HTR-8/SVneo (cell line): ENCODE data around the gene MSRB1.

Experiments used
- DNase-seq: peaks from one replicate; pipeline ENCODE4 v3.0.0; 2011; ENCODE audit warnings: low spot score, mixed read lengths; ENCODE audit not compliant: insufficient read length
- FAIRE-seq: peaks from 2 replicates; lab custom pipeline; 2011; peaks lifted over from hg19 to GRCh38; lab: Jason Lieb, UNC

Gene MSRB1

DNA sequence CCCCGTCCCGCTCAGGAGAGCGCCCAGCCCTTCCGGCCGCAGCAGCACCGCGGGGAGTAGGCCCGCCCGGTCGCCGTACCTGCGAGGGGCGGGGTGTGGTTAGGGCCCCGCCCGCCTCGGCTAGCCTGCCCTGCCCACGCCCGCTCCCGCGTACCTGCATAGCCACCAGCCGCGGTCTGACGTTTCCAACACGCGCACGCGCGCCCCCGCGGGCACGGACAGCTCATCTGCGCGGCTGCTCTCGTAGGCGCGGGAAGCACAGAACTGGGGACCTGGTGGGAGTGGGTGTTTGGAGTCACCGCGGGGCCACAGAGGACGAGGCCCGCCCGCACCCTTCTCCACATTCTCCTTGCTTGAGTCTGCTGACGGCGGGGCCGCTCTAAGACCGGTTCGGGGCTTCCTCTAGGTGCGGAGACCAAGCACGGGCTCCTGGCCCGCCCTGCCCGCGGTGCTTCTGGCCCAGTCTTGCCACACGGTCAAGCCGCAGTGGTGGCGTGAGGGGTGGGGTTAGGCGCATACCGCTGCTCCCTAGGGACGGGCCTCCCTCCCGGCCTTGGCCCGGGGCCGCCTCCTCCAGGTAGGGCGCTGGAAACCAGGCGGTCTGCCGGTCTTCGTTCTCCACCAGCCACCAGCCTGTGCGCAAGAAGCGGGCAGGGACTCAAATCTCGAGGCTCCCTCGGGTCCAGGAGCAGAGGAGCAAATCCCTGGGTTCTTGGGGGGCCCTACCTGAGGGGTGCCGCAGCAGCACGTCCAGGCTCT, 36.5 kb upstream of the MSRB1 start:
- FAIRE-seq (no peak), DNase-seq (no peak)

DNA sequence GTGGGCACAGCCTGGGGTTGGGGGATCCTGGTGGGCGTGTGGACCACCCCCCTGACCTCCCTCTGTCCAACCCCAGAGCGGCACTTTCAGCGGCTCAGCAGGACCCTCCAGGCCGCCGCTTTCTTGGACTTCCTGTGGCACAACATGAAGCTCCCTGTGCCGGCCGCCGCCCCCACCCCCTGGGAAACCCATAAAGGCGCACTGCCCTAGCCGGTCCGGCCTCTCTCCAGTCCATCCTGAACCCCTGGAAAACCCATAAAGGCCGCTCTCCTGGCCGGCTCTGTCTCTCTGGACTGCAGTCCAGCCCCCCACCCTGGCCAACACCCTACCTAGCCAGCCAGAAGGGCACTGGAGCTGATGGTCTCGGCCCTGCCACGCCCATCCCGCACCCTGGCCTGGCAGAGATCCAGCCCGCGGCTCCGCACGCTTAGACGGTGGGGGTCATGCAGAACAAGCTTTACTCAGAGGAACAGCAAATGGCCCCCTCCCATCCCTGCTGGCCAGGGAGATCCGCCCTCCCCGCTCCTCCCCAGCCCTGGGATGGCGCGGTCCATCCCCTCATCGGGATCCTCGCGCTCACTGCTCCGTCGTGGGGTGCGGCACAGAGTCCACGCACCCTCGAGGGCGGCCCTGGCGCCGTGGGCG, 35.6 kb upstream of the MSRB1 start:
- FAIRE-seq = no peak
- no peak for DNase-seq

DNA sequence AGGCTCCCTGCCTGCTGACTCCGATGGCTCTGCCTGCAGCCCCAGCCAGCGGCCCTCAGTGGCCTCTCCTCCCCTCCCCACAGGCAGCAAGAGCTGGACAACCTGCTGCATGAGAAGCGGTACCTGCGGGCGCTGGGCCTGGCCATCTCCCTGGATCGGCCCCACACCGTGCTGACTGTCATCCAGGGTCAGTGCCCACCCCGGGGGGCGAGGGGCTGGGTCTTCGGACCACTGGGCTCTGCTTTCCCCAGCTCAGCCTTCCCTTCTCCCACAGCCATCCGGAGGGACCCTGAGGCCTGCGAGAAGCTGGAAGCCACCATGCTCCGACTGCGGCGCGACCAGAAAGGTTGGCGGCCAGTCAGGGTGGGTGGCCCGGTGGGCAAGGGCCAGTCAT, 34.9 kb upstream of the MSRB1 start:
- DNase-seq (no peak), FAIRE-seq (no peak)

DNA sequence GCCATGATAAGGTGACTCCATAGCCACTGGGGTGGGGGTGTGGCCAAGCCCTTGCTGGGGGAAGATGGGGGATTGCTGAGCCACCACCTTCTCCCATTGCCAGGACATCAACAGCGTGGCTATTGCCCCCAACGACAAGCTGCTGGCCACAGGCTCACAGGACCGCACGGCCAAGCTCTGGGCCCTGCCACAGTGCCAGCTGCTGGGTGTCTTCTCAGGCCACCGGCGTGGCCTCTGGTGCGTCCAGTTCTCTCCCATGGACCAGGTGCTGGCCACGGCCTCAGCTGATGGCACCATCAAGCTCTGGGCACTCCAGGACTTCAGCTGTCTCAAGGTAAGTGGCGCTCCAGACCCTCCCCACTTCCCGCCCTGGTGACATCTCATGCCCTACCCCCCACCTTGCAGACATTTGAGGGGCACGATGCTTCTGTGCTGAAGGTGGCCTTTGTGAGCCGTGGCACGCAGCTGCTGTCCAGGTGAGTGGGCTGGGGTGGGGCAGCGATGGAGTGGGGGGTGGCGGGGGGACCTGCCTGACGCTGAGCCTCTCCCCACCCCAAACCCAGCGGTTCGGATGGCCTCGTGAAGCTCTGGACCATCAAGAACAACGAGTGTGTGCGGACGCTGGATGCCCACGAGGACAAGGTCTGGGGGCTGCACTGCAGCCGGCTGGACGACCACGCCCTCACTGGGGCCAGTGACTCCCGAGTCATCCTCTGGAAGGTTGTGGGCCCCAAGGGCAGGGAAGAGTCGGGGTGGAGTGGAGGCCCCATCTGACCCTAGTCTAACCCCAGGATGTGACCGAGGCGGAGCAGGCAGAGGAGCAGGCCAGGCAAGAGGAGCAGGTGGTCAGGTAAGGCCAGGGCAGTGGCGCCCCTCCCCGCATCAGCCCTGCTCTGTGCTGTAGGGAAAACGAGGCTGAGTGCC, 34.2 kb upstream of the MSRB1 start:
- DNase-seq (no peak), FAIRE-seq (no peak)

DNA sequence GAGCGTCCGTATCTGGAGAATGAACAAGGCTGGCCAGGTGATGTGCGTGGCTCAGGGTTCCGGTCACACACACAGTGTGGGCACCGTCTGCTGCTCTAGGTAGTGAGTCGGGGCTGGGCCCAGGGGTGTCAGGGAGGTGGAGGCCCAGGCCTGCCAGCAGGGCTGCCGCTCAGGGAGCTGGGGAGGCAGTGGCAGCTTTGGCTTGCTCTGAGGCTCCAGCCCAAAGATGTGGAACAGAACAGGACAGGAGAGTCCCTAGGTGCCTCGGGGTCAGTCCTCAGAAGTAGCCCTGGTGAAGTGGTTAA, 33.2 kb upstream of the MSRB1 start:
- DNase-seq (no peak), FAIRE-seq (no peak)

DNA sequence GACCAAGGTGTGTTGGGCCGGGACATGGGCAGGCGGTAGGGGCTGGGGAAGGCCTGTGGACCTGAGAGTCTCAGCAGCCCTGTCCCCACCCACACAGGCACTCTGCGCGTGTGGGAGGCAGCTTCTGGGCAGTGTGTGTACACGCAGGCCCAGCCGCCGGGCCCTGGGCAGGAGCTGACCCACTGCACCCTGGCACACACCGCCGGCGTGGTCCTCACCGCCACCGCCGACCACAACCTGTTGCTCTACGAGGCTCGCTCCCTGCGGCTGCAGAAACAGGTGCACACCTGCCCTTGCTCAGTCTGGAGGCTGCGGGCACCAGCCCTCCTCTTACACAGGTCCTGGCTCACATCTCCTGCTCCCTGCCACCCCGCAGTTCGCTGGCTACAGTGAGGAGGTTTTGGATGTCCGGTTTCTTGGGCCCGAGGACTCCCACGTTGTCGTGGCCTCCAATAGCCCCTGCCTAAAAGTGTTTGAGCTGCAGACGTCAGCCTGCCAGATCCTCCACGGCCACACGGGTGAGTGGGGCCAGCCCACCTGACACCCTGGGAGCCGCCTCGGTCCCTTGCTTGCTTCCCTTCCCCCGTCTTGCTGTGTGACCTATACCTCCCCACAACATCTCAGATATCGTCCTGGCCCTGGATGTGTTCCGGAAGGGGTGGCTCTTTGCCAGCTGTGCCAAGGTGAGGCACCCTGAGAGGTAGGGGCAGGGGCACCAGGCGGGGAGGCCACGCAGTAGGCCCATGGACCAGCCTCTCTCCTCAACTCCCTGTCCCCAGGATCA, 32.6 kb upstream of the MSRB1 start:
- FAIRE-seq (no peak), DNase-seq (no peak)

DNA sequence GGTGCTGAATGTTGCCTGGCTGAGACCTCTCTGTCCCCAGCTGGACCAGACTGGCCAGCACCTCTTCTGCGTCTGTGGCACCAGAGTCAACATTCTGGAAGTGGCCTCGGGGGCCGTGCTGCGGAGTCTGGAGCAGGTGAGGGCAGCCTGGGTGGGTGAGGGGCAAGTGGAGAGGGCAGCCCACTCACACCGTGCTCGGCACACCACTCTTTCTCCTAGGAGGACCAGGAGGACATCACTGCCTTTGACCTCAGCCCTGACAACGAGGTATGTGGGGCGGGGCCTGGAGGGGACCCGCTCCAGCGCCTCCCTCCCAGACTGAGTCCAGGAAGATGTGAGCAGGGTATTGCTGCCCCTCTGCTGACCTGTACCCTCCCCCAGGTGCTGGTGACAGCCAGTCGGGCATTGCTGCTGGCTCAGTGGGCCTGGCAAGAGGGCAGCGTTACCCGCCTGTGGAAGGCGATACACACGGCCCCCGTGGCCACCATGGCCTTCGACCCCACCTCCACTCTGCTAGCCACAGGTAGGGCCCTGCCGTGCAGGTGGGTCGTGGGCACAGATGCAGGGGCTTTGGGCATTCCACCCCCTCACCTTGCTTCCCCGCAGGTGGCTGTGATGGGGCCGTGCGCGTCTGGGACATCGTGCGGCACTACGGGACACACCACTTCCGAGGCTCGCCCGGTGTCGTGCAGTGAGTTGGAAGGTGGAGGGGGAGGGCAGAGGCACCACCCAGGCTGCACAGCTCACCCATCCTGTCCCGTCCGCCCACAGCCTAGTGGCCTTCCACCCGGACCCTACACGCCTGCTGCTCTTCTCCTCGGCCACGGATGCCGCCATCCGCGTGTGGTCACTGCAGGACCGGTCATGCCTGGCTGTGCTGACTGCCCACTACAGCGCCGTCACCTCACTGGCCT, 31.4 kb upstream of the MSRB1 start:
- DNase-seq = no peak
- FAIRE-seq = no peak

DNA sequence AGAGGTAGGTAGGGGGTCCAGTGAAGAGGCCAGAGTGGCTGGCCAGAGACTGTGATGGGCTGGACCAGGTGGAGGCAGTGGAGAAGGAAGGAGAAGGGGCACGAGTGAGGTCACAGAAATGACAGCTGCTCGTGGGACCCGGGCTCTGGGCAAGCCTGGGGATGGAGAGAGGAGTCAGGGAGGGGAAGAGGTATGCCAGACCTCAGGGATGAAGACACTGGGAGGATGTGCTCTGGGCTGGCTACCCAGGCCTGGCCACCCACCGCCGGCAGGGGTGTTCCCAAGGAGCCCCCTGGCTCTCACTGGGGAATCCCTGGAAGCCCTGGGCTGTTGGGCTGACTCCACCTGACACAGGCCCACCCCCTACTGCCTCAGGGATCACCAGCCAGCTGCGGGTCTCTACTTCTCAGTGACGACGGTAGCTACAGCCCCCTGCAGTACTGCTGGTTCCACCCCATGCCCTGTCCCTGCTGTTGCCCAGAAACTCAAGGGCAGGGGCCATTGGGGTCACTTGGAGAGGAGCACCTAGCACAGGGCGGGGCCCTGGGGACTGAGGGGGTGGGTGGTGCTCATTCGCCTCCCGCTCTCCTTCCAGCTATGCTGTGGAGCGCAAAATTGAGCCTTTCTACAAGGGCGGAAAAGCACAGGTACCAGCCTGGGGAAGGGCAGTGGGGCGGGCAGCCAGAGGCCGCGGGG, 30.6 kb upstream of the MSRB1 start:
- DNase-seq (no peak), FAIRE-seq (no peak)

DNA sequence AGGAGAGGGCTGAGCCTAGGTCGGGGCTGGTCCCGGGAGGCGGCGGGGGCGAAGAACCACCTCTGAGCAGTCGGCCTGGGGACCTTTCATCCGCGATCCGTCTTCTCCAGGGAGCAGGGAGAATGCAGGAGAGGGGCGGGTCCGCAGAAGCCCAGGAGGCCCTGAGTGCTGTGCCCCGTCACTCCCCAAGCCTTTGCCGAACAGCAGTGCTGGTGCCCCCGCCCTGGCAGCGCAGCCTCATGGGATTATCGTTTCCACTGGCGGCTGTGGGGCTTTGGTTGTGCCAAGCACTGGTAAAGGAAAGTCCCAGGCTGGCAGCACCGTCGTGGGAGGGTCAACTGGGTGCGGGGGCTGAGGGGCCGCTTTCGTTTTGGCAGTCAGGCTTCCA, 29.5 kb upstream of the MSRB1 start:
- FAIRE-seq = no peak
- DNase-seq = no peak

DNA sequence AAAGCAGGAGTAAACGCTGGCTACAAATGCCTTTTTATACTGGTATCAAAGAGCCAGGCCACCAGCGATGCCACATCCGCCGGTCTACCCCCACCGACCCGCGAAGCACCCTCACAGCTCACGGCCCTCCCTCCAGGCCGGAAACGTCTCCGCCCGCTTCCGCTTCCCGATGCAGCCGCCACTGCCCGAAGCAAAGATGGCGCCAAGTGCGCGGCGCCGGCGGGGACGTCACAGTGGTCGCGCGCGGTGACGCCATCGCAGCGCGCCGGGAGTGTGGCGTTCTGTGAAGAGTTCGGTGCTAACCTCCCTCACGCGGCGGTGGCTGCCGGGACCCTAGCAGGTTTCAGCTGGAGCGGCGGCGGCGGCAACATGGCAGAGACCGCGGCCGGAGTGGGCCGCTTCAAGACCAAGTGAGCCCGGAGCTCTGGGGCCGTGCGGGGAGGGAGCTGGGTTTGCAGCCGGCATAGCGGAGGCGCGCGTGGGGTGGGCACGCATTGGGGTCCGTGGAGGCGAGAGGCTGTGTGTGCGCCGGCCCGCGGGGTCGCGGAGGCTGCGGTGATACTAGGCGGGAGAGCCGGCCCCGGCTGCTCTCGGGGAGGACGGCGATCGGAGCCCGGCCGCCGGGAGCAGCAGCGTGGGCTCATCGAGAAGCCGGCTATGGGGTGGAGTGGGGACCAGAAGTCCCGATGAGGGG, 28.9 kb upstream of the MSRB1 start, which contains the start of gene TBL3:
TSS of gene TBL3 (plus strand) at position 258 of the 694 bp plus-strand sequence. CDS start at position 370, 112 bp downstream.
- DNase-seq = peak; percentile 91
- peak; percentile 99 for FAIRE-seq

DNA sequence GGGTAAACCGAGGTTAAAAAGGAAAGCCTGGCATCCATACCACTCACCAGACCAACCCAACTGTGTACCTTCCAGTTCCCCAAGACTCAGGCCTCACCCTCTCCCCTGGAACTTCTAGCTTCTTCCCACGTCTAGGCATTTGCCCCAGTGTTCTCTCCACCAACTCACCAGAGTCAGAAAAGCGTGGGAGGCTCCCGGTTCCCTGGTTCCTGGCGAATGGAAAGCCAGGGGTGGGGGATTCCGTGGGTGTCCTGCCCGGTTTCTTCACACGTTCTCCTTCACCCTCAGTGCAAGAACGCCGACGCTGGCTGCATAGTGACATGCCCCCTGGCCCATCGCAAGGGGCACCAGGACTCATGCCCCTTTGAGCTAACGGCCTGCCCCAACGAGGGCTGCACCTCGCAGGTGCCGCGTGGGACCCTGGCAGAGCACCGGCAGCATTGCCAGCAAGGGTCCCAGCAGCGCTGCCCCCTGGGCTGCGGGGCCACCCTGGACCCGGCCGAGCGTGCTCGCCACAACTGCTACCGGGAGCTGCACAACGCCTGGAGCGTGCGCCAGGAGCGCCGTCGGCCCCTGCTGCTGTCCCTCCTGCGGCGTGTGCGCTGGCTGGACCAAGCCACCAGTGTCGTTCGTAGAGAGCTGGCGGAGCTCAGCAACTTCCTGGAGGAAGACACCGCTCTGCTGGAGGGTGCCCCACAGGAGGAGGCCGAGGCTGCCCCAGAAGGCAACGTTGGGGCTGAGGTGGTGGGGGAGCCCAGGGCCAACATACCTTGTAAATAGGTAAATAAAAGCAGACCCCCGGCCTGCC, 25.4 kb upstream of the MSRB1 start:
- FAIRE-seq (no peak), DNase-seq (no peak)

DNA sequence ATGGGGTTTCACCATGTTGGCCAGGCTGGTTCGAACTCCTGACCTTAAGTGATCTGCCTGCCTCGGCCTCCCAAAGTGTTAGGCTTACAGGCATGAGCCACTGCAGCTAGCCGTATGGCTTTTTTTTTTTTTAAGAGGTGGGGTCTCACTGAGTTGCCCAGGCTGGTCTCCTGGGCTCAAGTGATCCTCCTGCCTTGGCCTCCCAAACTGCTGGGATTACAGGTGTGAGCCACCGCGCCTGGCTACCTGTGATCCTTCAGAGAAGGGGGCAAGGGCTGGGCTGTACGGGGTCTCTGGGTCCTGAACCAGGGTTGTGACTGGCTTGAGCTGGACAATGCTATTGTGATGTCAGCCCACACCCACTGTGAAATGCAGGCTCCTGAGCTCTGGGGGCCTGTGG, 23.5 kb upstream of the MSRB1 start, which contains the start of gene RNF151:
TSS of gene RNF151 (plus strand) at position 397 of the 400 bp plus-strand sequence. CDS start 26 bp downstream, outside the sequence.
- FAIRE-seq (no peak), DNase-seq (no peak)

DNA sequence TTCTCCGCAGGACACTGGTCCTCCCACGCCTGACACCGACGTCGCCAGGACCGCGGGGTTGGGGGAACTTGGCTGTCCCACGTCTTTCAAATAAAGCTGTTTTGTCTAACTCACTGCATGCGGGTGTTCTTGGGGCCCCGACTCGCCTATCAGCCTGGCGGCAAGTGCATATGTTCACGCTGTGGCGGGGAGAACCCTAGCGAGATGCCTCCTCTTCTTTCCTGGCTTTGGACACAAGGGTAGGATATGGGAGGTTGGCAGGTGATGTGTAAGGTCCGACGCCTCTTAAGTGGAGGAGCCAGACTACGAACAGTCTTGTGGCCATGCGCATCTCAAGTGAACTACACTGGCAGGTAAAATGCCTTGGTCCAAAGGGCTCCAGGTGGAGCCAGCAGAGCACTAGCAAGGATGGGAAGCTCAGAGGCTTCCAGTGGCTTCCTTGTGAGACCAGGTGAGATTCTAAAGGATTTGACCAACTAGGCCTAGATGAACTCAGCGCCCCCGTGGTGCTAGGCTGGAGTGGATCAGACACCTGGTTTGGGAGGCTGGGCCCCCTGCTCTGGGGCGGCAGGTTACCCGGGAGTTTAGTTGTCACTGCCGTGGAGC, 22.5 kb upstream of the MSRB1 start:
- DNase-seq (no peak), FAIRE-seq (no peak)

DNA sequence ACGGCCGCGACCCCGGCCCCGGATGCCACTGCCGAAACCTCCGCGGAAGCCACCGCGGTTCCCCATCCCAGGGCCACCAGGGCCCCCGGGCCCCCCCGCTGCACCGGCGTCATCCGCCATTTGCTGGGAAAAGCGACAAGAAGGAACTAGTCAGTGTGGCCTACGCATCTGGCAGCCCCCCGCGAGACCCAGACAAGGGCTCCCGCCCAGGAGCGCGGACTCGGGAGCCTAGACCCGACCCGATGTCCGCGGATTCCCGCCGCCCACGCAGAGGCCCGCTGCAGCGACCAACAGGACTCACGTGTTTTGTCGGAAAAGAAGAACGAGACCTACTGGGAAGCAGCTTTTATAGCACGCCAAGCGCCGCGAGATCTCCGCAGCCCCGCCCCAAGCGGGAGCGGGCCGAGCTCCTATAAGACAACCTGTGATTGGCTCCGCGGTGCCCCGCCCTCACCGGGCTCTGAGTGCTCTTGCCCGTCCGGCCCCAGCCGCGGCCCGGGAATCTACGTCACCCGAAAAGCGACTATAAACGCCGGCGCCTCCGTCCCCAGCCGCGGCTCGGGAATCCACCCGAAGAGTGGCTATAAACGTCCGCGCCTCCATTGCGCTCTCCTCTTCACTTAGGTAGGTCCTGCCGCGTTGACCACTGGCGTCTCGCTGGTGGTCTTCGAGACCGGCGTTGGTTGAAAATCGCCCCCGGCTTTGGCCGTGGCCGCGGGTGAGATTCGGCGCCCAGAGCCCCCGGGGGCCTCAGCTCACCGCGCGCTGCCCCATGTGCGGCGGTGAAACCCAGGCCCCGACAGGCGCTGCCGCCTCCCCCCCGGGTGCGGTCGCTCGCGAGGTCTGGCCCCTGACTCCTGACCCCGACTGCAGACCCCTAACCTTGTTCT, 21.8 kb upstream of the MSRB1 start, which contains the start of gene RPS2:
TSS of gene RPS2 (minus strand) at position 321 of the 890 bp plus-strand sequence. CDS start at position 120, 201 bp downstream.
- peak; percentile 98 for DNase-seq
- no peak for FAIRE-seq

DNA sequence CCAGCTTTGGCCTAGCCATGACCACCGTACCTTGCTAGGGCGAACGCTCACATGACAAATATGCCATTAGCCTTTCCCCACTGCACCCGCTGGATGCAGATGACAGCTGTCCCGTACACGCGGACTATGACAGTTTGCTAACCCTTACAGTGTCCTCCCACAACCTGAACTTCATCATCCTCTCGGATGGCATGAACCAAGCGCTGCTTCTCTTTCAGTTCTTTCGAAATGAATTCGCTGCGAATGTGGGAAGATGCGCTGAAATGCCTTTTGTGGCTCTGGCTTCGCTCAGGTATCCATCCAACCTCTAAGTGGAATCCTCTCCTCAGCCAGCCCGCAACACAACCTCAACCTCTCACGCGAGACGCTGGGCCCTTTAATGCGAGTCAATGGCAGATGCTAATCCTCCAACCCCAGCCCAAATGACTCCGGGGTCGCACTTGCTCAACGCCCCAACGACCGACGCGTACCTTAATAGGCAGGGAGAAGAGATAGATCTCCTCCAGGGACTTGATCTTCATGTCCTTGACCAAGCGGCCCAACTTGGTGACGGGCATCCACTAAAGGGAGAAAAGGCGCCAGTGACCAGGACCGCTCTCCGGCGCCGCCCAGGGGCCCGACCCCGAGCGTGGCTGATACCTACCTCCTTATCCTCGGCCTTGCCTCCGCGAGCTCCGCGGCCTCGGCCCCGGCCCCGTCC, 21.0 kb upstream of the MSRB1 start:
- FAIRE-seq (no peak), DNase-seq (no peak)
